NT2/D1 (cell line): ENCODE results near the gene CST11.

Experiments used
- SUZ12 ChIP-seq: IDR thresholded peaks from 2 replicates; pipeline ENCODE4 v1.6.1; 2011; ENCODE audit not compliant: insufficient read length, insufficient read depth; ENCODE audit errors: extremely low read depth
- YY1 ChIP-seq: IDR thresholded peaks from 2 replicates; pipeline ENCODE4 v1.6.1; 2011; ENCODE audit not compliant: insufficient read length, insufficient read depth
- ZNF274 ChIP-seq: IDR thresholded peaks from 2 replicates; pipeline ENCODE4 v1.6.1; 2011; ENCODE audit warnings: mild to moderate bottlenecking, low read depth, low read length

DNA sequence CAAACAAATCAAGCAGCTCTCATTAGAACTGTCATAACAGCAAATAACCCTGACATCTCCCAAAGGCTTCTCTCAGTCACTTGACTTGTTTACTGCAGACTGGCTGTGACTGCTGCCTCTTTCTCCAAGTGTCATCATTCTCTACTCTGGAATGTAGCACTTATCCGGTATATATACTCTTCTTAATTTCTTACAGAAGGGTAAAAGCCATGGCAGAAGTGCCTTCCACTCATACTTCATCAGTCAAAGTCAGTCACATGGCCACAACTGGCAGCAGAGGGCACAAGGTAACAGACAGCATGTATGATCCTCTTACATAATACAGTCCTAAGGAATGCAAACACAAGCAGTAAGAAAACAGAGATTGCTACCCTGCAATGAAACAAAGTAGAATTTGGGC lies 40.6 kb downstream of the CST11 start:
- TF ChIP-seq YY1, result no peak
- TF ChIP-seq ZNF274, result no peak
- no peak for TF ChIP-seq SUZ12
